A549 (cell line): Measurements from ENCODE around the gene ADAM10. TPM values are rescaled to one million over a fixed set of nuclear protein-coding genes. Genes with fewer than 3 reads are reported as not detected.

Experiments used
- ATAC-seq, 2 experiments: fragments of 200-7000 bp in 1 of 2; fragments of >200 bp in 1 of 2; cut with Nextera tagmentation in 1 of 2; cut with Tn5 transposase in 1 of 2; 3 replicates each; pipeline versions ENCODE4 v1.8.0 to v1.9.1; 2018 to 2020; ENCODE audit warnings: mild to moderate bottlenecking in 1 of 2, moderate library complexity in 1 of 2
- CTCF ChIA-PET: fragments of 300-600 bp; sonication (Branson Sonifier 250); formaldehyde crosslinking; extraction: SDS; loops from one replicate; lab custom pipeline; 2021; ENCODE audit warnings: antibody characterized with exemption, inconsistent platforms; lab: Yijun Ruan, JAX
- POLR2A ChIA-PET: fragments of 350-600 bp; formaldehyde crosslinking; extraction: SDS; loops from one replicate; lab custom pipeline; 2021; ENCODE audit warnings: antibody characterized with exemption, inconsistent platforms; lab: Yijun Ruan, JAX
- DNase-seq, 2 experiments: peaks; one replicate each; pipeline versions ENCODE4 v3.0.0 to v3.0.0-alpha.2; 2011 to 2016; ENCODE audit warnings: low read depth in 1 of 2, low spot score in 1 of 2
- FAIRE-seq: peaks from 2 replicates; lab custom pipeline; 2011; peaks lifted over from hg19 to GRCh38; lab: Jason Lieb, UNC
- H3K27ac ChIP-seq, 2 experiments: fragments of >200 bp; sonication (Bioruptor Twin); formaldehyde crosslinking; 3 replicates each; pipeline ENCODE4 v1.5.1; 2016 to 2017
- H3K4me1 ChIP-seq: fragments of >200 bp; sonication (Bioruptor Twin); formaldehyde crosslinking; 3 replicates; pipeline ENCODE4 v1.6.1; 2016
- H3K4me2 ChIP-seq: fragments of >200 bp; sonication (Bioruptor Twin); formaldehyde crosslinking; 3 replicates; pipeline ENCODE4 v1.6.1; 2016
- H3K4me3 ChIP-seq: fragments of >200 bp; sonication (Bioruptor Twin); formaldehyde crosslinking; 3 replicates; pipeline ENCODE4 v1.5.1; 2016
- H3K9me3 ChIP-seq: fragments of >200 bp; sonication (Bioruptor Twin); formaldehyde crosslinking; 3 replicates; pipeline ENCODE4 v1.6.1; 2016
- BHLHE40 ChIP-seq: IDR thresholded peaks from 2 replicates; pipeline ENCODE4 v1.6.1; 2012; ENCODE audit warnings: low read depth, low read length, inconsistent platforms
- CBX2 ChIP-seq: fragments of 200-600 bp; sonication (generic); IDR thresholded peaks from 2 replicates; pipeline ENCODE4 v1.6.1; 2016; ENCODE audit warnings: low read depth, mild to moderate bottlenecking, borderline replicate concordance
- CHD2 ChIP-seq: fragments of 150-350 bp; IDR thresholded peaks from 2 replicates; pipeline ENCODE4 v1.6.1; 2014; ENCODE audit warnings: low read length; ENCODE audit not compliant: partially characterized antibody
- CHD4 ChIP-seq: fragments of 200-600 bp; sonication (generic); IDR thresholded peaks from 2 replicates; pipeline ENCODE4 v1.6.1; 2016; ENCODE audit warnings: antibody characterized with exemption, mild to moderate bottlenecking, borderline replicate concordance
- EHF ChIP-seq: fragments of 250-450 bp; sonication (Bioruptor Pico); IDR thresholded peaks from 2 replicates; pipeline ENCODE4 v1.5.0; 2020; ENCODE audit warnings: mild to moderate bottlenecking
- EHMT2 ChIP-seq: fragments of 200-600 bp; sonication (generic); IDR thresholded peaks from 2 replicates; pipeline ENCODE4 v1.6.1; 2016; ENCODE audit warnings: antibody characterized with exemption, low read depth, mild to moderate bottlenecking, moderate library complexity
- ELK1 ChIP-seq: fragments of 150-350 bp; IDR thresholded peaks from 2 replicates; pipeline ENCODE4 v1.6.1; 2014; ENCODE audit warnings: low read depth, mild to moderate bottlenecking, low read length
- FOSL2 ChIP-seq, 2 experiments: fragments of 450-650 bp in 1 of 2; fragments of >200 bp in 1 of 2; sonication (Bioruptor Twin) in 1 of 2; formaldehyde crosslinking; IDR thresholded peaks; 2 replicates each; pipeline versions ENCODE4 v1.5.0 to v1.6.1; 2016 to 2020; ENCODE audit warnings: mild to moderate bottlenecking in 1 of 2, moderate library complexity in 1 of 2
- HDAC2 ChIP-seq: fragments of 200-600 bp; sonication (generic); IDR thresholded peaks from 2 replicates; pipeline ENCODE4 v1.6.1; 2016
- HEYL ChIP-seq: fragments of 250-450 bp; sonication (Bioruptor Pico); IDR thresholded peaks from 2 replicates; pipeline ENCODE4 v1.8.0; 2021; ENCODE audit warnings: mild to moderate bottlenecking, moderate library complexity
- HOXB13 ChIP-seq: fragments of 250-450 bp; sonication (Bioruptor Pico); IDR thresholded peaks from 2 replicates; pipeline ENCODE4 v1.5.0; 2020; ENCODE audit warnings: low read depth, mild to moderate bottlenecking, moderate library complexity
- JUN ChIP-seq, 2 experiments: fragments of >200 bp; sonication (Bioruptor Twin); formaldehyde crosslinking; IDR thresholded peaks; 2 replicates in 1 of 2; 3 replicates in 1 of 2; pipeline ENCODE4 v1.6.1; 2016 to 2017
- MAZ ChIP-seq: fragments of 150-350 bp; IDR thresholded peaks from 2 replicates; pipeline ENCODE4 v1.6.1; 2014; ENCODE audit warnings: antibody characterized with exemption, low read depth, low read length, borderline replicate concordance
- NPAS2 ChIP-seq: fragments of 250-450 bp; sonication (Bioruptor Pico); IDR thresholded peaks from 2 replicates; pipeline ENCODE4 v1.8.0; 2022; ENCODE audit warnings: mild to moderate bottlenecking, moderate library complexity, borderline replicate concordance
- POLR2AphosphoS2 ChIP-seq: conservative IDR thresholded peaks from 2 replicates; pipeline ENCODE4 v1.6.1; 2012; ENCODE audit warnings: low read length, improper control_type of control experiment, inconsistent platforms
- RCOR1 ChIP-seq: fragments of 150-350 bp; IDR thresholded peaks from 2 replicates; pipeline ENCODE4 v1.6.1; 2014; ENCODE audit warnings: antibody characterized with exemption, low read length, low read depth
- RFX5 ChIP-seq: fragments of 450-650 bp; IDR thresholded peaks from 2 replicates; pipeline ENCODE4 v1.7.1; 2014; ENCODE audit warnings: antibody characterized with exemption, mild to moderate bottlenecking, moderate library complexity
- ZNF302 ChIP-seq: fragments of 250-450 bp; sonication (Bioruptor Pico); IDR thresholded peaks from 2 replicates; pipeline ENCODE4 v1.9.0; 2021; ENCODE audit warnings: inconsistent platforms, mild to moderate bottlenecking, moderate library complexity
- WGBS: methylation state at CpG from one replicate; pipeline ENCODE4 v1.1.6; 2017; ENCODE audit errors: missing lambda C conversion rate; 5-methylcytosine and 5-hydroxymethylcytosine counted together
- polyA plus RNA-seq, 4 experiments: library from polyadenylated mRNA; depleted of rRNA in 3 of 4; stranded (reverse); fragments of >200 nt; fragmentation: RNase III in 1 of 4; extraction: RNeasy Plus Mini Kit Qiagen cat#74134 plus additional on column Dnase treatment in 1 of 4; gene quantifications; 2 replicates in 3 of 4; 3 replicates in 1 of 4; pipeline ENCODE4 v1.2.3, GENCODE V29; 2011 to 2017
- TF ChIP-seq, protein P1 (sequence below): fragments of 200-600 bp; sonication (generic); IDR thresholded peaks from 2 replicates; pipeline ENCODE4 v1.6.1; 2016; ENCODE audit warnings: antibody characterized with exemption, mild to moderate bottlenecking, moderate library complexity
- TF ChIP-seq, protein P2 (sequence below): fragments of >200 bp; sonication (Bioruptor Twin); formaldehyde crosslinking; IDR thresholded peaks from 3 replicates; pipeline ENCODE4 v1.6.1; 2016
- TF ChIP-seq, protein P3 (sequence below): IDR thresholded peaks from 2 replicates; pipeline ENCODE4 v1.6.1; 2012; ENCODE audit warnings: low read depth, borderline replicate concordance
- TF ChIP-seq, protein P4 (sequence below): fragments of >200 bp; sonication (Bioruptor Twin); formaldehyde crosslinking; IDR thresholded peaks from 2 replicates; pipeline ENCODE4 v1.6.1; 2016
- TF ChIP-seq, protein P5 (sequence below): IDR thresholded peaks from 2 replicates; pipeline ENCODE4 v1.6.1; 2012

The ADAM10 gene
- polyA plus RNA-seq, 2 of the 4 experiments (the other 2 are of a cell fraction) = 200 to 210 TPM

DNA sequence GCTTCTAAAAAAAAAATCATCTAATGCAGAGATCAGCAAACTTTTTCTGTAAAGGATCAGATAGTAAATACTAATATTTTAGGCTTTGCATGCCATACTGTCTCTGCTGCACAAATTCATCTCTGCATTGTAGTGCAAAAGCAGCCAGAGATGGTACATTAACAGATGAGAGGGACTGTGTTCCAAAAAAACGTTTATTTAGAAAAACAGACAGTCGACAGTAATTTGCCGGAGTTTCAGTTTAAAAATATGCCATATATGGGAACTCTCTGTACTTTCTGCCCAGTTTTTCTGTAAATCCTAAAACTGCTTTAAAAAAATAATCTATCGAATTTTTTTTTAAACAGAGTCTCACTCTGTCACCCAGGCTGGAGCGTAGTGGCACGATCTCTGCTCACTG, 35.8 kb upstream of the ADAM10 start (continued):
- TF ChIP-seq, protein P1, sequence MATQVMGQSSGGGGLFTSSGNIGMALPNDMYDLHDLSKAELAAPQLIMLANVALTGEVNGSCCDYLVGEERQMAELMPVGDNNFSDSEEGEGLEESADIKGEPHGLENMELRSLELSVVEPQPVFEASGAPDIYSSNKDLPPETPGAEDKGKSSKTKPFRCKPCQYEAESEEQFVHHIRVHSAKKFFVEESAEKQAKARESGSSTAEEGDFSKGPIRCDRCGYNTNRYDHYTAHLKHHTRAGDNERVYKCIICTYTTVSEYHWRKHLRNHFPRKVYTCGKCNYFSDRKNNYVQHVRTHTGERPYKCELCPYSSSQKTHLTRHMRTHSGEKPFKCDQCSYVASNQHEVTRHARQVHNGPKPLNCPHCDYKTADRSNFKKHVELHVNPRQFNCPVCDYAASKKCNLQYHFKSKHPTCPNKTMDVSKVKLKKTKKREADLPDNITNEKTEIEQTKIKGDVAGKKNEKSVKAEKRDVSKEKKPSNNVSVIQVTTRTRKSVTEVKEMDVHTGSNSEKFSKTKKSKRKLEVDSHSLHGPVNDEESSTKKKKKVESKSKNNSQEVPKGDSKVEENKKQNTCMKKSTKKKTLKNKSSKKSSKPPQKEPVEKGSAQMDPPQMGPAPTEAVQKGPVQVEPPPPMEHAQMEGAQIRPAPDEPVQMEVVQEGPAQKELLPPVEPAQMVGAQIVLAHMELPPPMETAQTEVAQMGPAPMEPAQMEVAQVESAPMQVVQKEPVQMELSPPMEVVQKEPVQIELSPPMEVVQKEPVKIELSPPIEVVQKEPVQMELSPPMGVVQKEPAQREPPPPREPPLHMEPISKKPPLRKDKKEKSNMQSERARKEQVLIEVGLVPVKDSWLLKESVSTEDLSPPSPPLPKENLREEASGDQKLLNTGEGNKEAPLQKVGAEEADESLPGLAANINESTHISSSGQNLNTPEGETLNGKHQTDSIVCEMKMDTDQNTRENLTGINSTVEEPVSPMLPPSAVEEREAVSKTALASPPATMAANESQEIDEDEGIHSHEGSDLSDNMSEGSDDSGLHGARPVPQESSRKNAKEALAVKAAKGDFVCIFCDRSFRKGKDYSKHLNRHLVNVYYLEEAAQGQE = no peak

- WGBS = 95% methylated on average over 1 of the region's 1 CpG
- FAIRE-seq = no peak
- TF ChIP-seq BHLHE40 (no peak), FOSL2 (IDR thresholded peaks at IDR 0.05) (no peak), FOSL2 (CRISPR knock-in tag; IDR thresholded peaks at IDR 0.05) (no peak), HDAC2 (no peak), NPAS2 (CRISPR knock-in tag) (no peak), EHMT2 (no peak), CBX2 (no peak), POLR2AphosphoS2 (no peak), HEYL (no peak), HOXB13 (CRISPR knock-in tag) (no peak)
- TF ChIP-seq, protein P2, sequence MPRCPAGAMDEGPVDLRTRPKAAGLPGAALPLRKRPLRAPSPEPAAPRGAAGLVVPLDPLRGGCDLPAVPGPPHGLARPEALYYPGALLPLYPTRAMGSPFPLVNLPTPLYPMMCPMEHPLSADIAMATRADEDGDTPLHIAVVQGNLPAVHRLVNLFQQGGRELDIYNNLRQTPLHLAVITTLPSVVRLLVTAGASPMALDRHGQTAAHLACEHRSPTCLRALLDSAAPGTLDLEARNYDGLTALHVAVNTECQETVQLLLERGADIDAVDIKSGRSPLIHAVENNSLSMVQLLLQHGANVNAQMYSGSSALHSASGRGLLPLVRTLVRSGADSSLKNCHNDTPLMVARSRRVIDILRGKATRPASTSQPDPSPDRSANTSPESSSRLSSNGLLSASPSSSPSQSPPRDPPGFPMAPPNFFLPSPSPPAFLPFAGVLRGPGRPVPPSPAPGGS = no peak
- TF ChIP-seq, all 56 proteins: peak for 0
- H3K9me3 ChIP-seq = no peaks in the 10 kb centered on the region
- CTCF ChIA-PET = interaction anchor here (1.0 kb wide), 1 partner anchor 9 kb away, joined by 3 read pairs; the partner anchor contains the start of gene MINDY2
- no peak overlapping the region for H3K27ac ChIP-seq
- POLR2A ChIA-PET = no interaction called here
- no peak overlapping the region for H3K4me3 ChIP-seq
- ATAC-seq (no peak), DNase-seq (no peak)
- H3K4me1 ChIP-seq = peaks cover 1% of the 10 kb centered on the region; the same call in 1 of the 3 replicates
- no peak overlapping the region for H3K4me2 ChIP-seq
Observed at GRCh38 chr15:58779554-58779953, 30.0 kb upstream of the ADAM10 start.

DNA sequence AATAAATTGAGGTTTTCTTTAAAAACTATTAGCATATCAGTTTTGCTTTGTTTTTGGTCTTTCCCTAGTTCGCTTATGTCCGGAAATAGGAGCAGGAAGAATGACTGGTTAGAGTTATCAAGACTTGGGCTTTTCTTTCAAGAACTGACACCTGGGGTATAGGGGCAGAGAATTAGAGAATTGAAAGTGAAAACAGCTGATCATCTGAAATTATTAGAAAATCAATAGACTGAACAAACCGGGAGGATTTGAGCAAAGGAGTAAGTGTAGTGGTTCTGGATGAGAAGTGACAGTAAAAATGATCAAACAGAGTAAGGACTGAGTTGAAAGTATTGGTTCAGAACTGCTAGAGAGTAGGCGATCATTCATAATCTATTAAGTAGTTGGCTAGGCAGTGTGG, 27.6 kb upstream of the ADAM10 start:
- TF ChIP-seq CBX2 (no peak), ZNF302 (CRISPR knock-in tag) (no peak), RCOR1 (no peak)
- no peak for FAIRE-seq
- no peak for DNase-seq
- Histone ChIP-seq H3K4me1 (peaks cover 23% of the 10 kb centered on the region), H3K4me2 (no peak overlapping the region), H3K4me3 (no peak overlapping the region), H3K9me3 (no peaks in the 10 kb centered on the region), H3K27ac (no peak overlapping the region)
- CTCF ChIA-PET = interaction anchor here (1.4 kb wide), 1 partner anchor 26 kb away, joined by 4 read pairs; no protein-coding TSS in a partner anchor
- WGBS = 94% methylated on average over 4 of the region's 4 CpGs
- ATAC-seq = no peak
- POLR2A ChIA-PET = interaction anchor here (1.4 kb wide), 1 partner anchor 27 kb away, joined by 6 read pairs; the partner anchor contains the start of gene ADAM10

GRCh38 chr15:58775402-58775801, 25.9 kb upstream of the ADAM10 start:
- POLR2A ChIA-PET = no interaction called here
- no peak overlapping the region for H3K27ac ChIP-seq
- no peak overlapping the region for H3K4me3 ChIP-seq
- peaks cover 23% of the 10 kb centered on the region for H3K4me1 ChIP-seq
- TF ChIP-seq MAZ = no peak
- TF ChIP-seq CHD4 = no peak
- no peak for TF ChIP-seq EHF (CRISPR knock-in tag)
- TF ChIP-seq, protein P3, sequence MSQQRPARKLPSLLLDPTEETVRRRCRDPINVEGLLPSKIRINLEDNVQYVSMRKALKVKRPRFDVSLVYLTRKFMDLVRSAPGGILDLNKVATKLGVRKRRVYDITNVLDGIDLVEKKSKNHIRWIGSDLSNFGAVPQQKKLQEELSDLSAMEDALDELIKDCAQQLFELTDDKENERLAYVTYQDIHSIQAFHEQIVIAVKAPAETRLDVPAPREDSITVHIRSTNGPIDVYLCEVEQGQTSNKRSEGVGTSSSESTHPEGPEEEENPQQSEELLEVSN = no peak
- TF ChIP-seq, protein P4, sequence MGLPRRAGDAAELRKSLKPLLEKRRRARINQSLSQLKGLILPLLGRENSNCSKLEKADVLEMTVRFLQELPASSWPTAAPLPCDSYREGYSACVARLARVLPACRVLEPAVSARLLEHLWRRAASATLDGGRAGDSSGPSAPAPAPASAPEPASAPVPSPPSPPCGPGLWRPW = no peak
- no peak for TF ChIP-seq CHD2
- TF ChIP-seq, protein P5, sequence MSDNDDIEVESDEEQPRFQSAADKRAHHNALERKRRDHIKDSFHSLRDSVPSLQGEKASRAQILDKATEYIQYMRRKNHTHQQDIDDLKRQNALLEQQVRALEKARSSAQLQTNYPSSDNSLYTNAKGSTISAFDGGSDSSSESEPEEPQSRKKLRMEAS = no peak
- no peak for TF ChIP-seq HEYL
- TF ChIP-seq JUN (IDR thresholded peaks at IDR 0.05) = no peak
- no peak for TF ChIP-seq RFX5
- TF ChIP-seq ELK1 = no peak
- FAIRE-seq (no peak), DNase-seq (no peak), ATAC-seq (no peak)
- H3K9me3 ChIP-seq = no peaks in the 10 kb centered on the region
- no peak overlapping the region for H3K4me2 ChIP-seq
- 93% methylated on average over 3 of the region's 3 CpGs for WGBS
- CTCF ChIA-PET = interaction anchor here (1.4 kb wide), 1 partner anchor 547 kb away, joined by 3 read pairs; no protein-coding TSS in a partner anchor
